ACC112 (cell line): ENCODE measurements around the gene OTC.

Source experiments
- H2AFZ ChIP-seq: fragments of 200-600 bp; sonication (generic); one replicate; pipeline ENCODE4 v1.6.0; 2017; ENCODE audit warnings: antibody characterized with exemption, low read length; ENCODE audit not compliant: unreplicated experiment
- H3K27ac ChIP-seq: fragments of 200-600 bp; sonication (generic); 2 replicates; pipeline ENCODE4 v1.5.1; 2014; ENCODE audit warnings: low read depth, mild to moderate bottlenecking, antibody characterized with exemption, low read length, moderate library complexity
- H3K27me3 ChIP-seq: fragments of 200-600 bp; sonication (generic); 2 replicates; pipeline ENCODE4 v1.6.1; 2014; ENCODE audit warnings: mild to moderate bottlenecking, antibody characterized with exemption, low read length, moderate library complexity, mixed read lengths; ENCODE audit not compliant: insufficient read depth
- H3K36me3 ChIP-seq: fragments of 200-600 bp; sonication (generic); 2 replicates; pipeline ENCODE4 v1.6.1; 2016; ENCODE audit warnings: mild to moderate bottlenecking, antibody characterized with exemption, low read length, moderate library complexity, mixed read lengths; ENCODE audit not compliant: insufficient read depth
- H3K4me1 ChIP-seq: fragments of 200-600 bp; sonication (generic); one replicate; pipeline ENCODE4 v1.6.1; 2016; ENCODE audit warnings: low read length, mixed read lengths; ENCODE audit not compliant: insufficient read depth, unreplicated experiment, control insufficient read depth
- H3K4me3 ChIP-seq: fragments of 200-600 bp; sonication (generic); 2 replicates; pipeline ENCODE4 v1.5.1; 2014; ENCODE audit warnings: mild to moderate bottlenecking, low read depth, low read length
- H3K79me2 ChIP-seq: fragments of 200-600 bp; sonication (generic); one replicate; pipeline ENCODE4 v1.6.0; 2016; ENCODE audit warnings: low read length; ENCODE audit not compliant: control insufficient read depth, unreplicated experiment, insufficient read depth

Gene OTC

GRCh38 chrX:38327007-38327774 is 25.2 kb upstream of the OTC start, which contains the start of gene RPGR:
RPGR (minus strand) TSS chrX:38327509; CDS start chrX:38327367, 142 bp downstream.
- H3K4me1 ChIP-seq, result peaks cover 11% of the 10 kb centered on the region
- peaks cover 3% of the 10 kb centered on the region for H3K79me2 ChIP-seq
- peak within 1 kb of the TSS; percentile 93 for H3K4me3 ChIP-seq
- H2AFZ ChIP-seq, result peak within 1 kb of the TSS; percentile 98
- H3K27ac ChIP-seq, result peak within 1 kb of the TSS; percentile 97
- H3K36me3 ChIP-seq, result no peaks in the 10 kb centered on the region
- no peaks in the 10 kb centered on the region for H3K27me3 ChIP-seq

GRCh38 chrX:38327775-38328081 is 24.7 kb upstream of the OTC start:
- Histone ChIP-seq H2AFZ (peak overlapping the region; percentile 98), H3K27ac (peak overlapping the region; percentile 26; the same call in 1 of the 2 replicates), H3K4me3 (peak overlapping the region; percentile 93), H3K79me2 (peaks cover 3% of the 10 kb centered on the region), H3K4me1 (peaks cover 11% of the 10 kb centered on the region), H3K36me3 (no peaks in the 10 kb centered on the region), H3K27me3 (no peaks in the 10 kb centered on the region)

GRCh38 chrX:38332505-38332904 is 19.9 kb upstream of the OTC start:
- no peaks in the 10 kb centered on the region for H3K79me2 ChIP-seq
- no peak overlapping the region for H3K4me3 ChIP-seq
- H2AFZ ChIP-seq, result no peak overlapping the region
- H3K27ac ChIP-seq, result no peak overlapping the region
- H3K27me3 ChIP-seq, result no peaks in the 10 kb centered on the region
- H3K4me1 ChIP-seq, result no peaks in the 10 kb centered on the region
- no peaks in the 10 kb centered on the region for H3K36me3 ChIP-seq

- Histone ChIP-seq H3K4me1 (no peaks in the 10 kb centered on the region), H3K27ac (no peak overlapping the region), H3K36me3 (no peaks in the 10 kb centered on the region), H3K27me3 (no peaks in the 10 kb centered on the region), H3K4me3 (no peak overlapping the region), H2AFZ (no peak overlapping the region), H3K79me2 (no peaks in the 10 kb centered on the region)
These were observed 17.0 kb upstream of the OTC start for GRCh38 chrX:38335382-38335781.

GRCh38 chrX:38336538-38337240 is 15.7 kb upstream of the OTC start:
- Histone ChIP-seq H3K27me3 (no peaks in the 10 kb centered on the region), H3K4me1 (no peaks in the 10 kb centered on the region), H3K4me3 (no peak overlapping the region), H3K36me3 (no peaks in the 10 kb centered on the region), H2AFZ (no peak overlapping the region), H3K79me2 (no peaks in the 10 kb centered on the region), H3K27ac (no peak overlapping the region)

- no peak overlapping the region for H3K4me3 ChIP-seq
- H2AFZ ChIP-seq, result no peak overlapping the region
- no peak overlapping the region for H3K27ac ChIP-seq
- no peaks in the 10 kb centered on the region for H3K4me1 ChIP-seq
- no peaks in the 10 kb centered on the region for H3K27me3 ChIP-seq
- no peaks in the 10 kb centered on the region for H3K79me2 ChIP-seq
- no peaks in the 10 kb centered on the region for H3K36me3 ChIP-seq
These were observed 11.0 kb upstream of the OTC start for GRCh38 chrX:38341442-38341841.

- no peaks in the 10 kb centered on the region for H3K36me3 ChIP-seq
- no peak overlapping the region for H2AFZ ChIP-seq
- no peaks in the 10 kb centered on the region for H3K79me2 ChIP-seq
- no peak overlapping the region for H3K27ac ChIP-seq
- no peak overlapping the region for H3K4me3 ChIP-seq
- no peaks in the 10 kb centered on the region for H3K27me3 ChIP-seq
- no peaks in the 10 kb centered on the region for H3K4me1 ChIP-seq
These were observed 9.3 kb upstream of the OTC start for GRCh38 chrX:38342853-38343778.

GRCh38 chrX:38346150-38346549 is 6.3 kb upstream of the OTC start:
- Histone ChIP-seq H3K79me2 (no peaks in the 10 kb centered on the region), H3K36me3 (no peaks in the 10 kb centered on the region), H3K27ac (no peak overlapping the region), H3K4me3 (no peak overlapping the region), H2AFZ (no peak overlapping the region), H3K27me3 (no peaks in the 10 kb centered on the region), H3K4me1 (no peaks in the 10 kb centered on the region)

- H3K27me3 ChIP-seq, result no peaks in the 10 kb centered on the region
- no peak overlapping the region for H3K4me3 ChIP-seq
- no peak overlapping the region for H3K27ac ChIP-seq
- no peaks in the 10 kb centered on the region for H3K36me3 ChIP-seq
- H2AFZ ChIP-seq, result no peak overlapping the region
- H3K4me1 ChIP-seq, result no peaks in the 10 kb centered on the region
- H3K79me2 ChIP-seq, result no peaks in the 10 kb centered on the region
These were observed 5.3 kb upstream of the OTC start for GRCh38 chrX:38347136-38347535.

- Histone ChIP-seq H3K79me2 (no peaks in the 10 kb centered on the region), H3K27ac (no peak overlapping the region), H2AFZ (no peak overlapping the region), H3K4me1 (no peaks in the 10 kb centered on the region), H3K27me3 (no peaks in the 10 kb centered on the region), H3K4me3 (no peak overlapping the region), H3K36me3 (no peaks in the 10 kb centered on the region)
These were observed 1.1 kb upstream of the OTC start for GRCh38 chrX:38351346-38351745.
